ENCODE data around the gene RAPGEF3. TPM values are rescaled to one million over a fixed set of nuclear protein-coding genes. Genes with fewer than 3 reads are reported as not detected.

Gene RAPGEF3
- total and polyA plus RNA-seq, 4 donors: 1.3 to 4.3 (median 1.4) TPM

GRCh38 chr12:47794679-47795078, 36.0 kb upstream of the RAPGEF3 start:
- no peaks in the 10 kb centered on the region for H3K27me3 ChIP-seq (ENCODE audit: control insufficient read depth in 4 of 4, insufficient read depth in 4 of 4, low read length in 3 of 4)
- H3K9me3 ChIP-seq (ENCODE audit: control insufficient read depth in 4 of 4, low read length in 3 of 4): no peaks in the 10 kb centered on the region
- no peak for DNase-seq (ENCODE audit: low spot score)
- H3K36me3 ChIP-seq (ENCODE audit: control insufficient read depth in 4 of 4, insufficient read depth in 3 of 4, low read depth in 1 of 4, low read length in 3 of 4): peaks cover 0 to 18% (median under 1%) of the 10 kb centered on the region in 4 donors
- 96% methylated on average over 9 of the region's 9 CpGs for WGBS
- TF ChIP-seq ZBTB33 (IDR thresholded peaks at IDR 0.05) (no peak), CTCF (IDR thresholded peaks at IDR 0.05; ENCODE audit: low read depth, low read length, missing input control) (no peak), FOXA2 (IDR thresholded peaks at IDR 0.05) (no peak), FOXA1 (IDR thresholded peaks at IDR 0.05) (no peak), YY1 (IDR thresholded peaks at IDR 0.05) (no peak), HNF4A (conservative IDR thresholded peaks at IDR 0.05) (no peak), JUND (IDR thresholded peaks at IDR 0.05) (no peak)
- H3K9ac ChIP-seq (ENCODE audit: low read depth in 1 of 2, low read length in 2 of 2): no peak overlapping the region
- no peak overlapping the region for H3K27ac ChIP-seq (ENCODE audit: low read depth in 1 of 2, low read length in 2 of 2)
- no peak overlapping the region for H3K4me3 ChIP-seq (ENCODE audit: low read depth in 1 of 3, low read length in 3 of 3)
- H3K4me1 ChIP-seq (ENCODE audit: control insufficient read depth in 4 of 4, insufficient read depth in 4 of 4, low read length in 3 of 4): peaks cover 0 to 4% (median 0%) of the 10 kb centered on the region in 4 donors

GRCh38 chr12:47793015-47793681, 34.5 kb upstream of the RAPGEF3 start:
- WGBS: 95% methylated on average over 15 of the region's 15 CpGs
- H3K36me3 ChIP-seq (ENCODE audit: control insufficient read depth in 4 of 4, insufficient read depth in 3 of 4, low read depth in 1 of 4, low read length in 3 of 4): peaks cover 0 to 22% (median 3%) of the 10 kb centered on the region in 4 donors
- no peaks in the 10 kb centered on the region for H3K4me1 ChIP-seq (ENCODE audit: control insufficient read depth in 4 of 4, insufficient read depth in 4 of 4, low read length in 3 of 4)
- TF ChIP-seq CTCF (IDR thresholded peaks at IDR 0.05; ENCODE audit: low read depth, low read length, missing input control) (no peak), RXRA (IDR thresholded peaks at IDR 0.05) (no peak), HNF4A (conservative IDR thresholded peaks at IDR 0.05) (no peak), MAX (IDR thresholded peaks at IDR 0.05) (no peak), ATF3 (IDR thresholded peaks at IDR 0.05) (no peak), EGR1 (IDR thresholded peaks at IDR 0.05; ENCODE audit: low read depth in 2 of 2) (no peak), FOXA1 (IDR thresholded peaks at IDR 0.05) (no peak), RAD21 (IDR thresholded peaks at IDR 0.05) (no peak), FOXA2 (IDR thresholded peaks at IDR 0.05) (no peak), SP1 (IDR thresholded peaks at IDR 0.05) (no peak), ZBTB33 (IDR thresholded peaks at IDR 0.05) (no peak)
- no peak overlapping the region for H3K9ac ChIP-seq (ENCODE audit: low read depth in 1 of 2, low read length in 2 of 2)
- no peaks in the 10 kb centered on the region for H3K9me3 ChIP-seq (ENCODE audit: control insufficient read depth in 4 of 4, low read length in 3 of 4)
- no peak overlapping the region for H3K27ac ChIP-seq (ENCODE audit: low read depth in 1 of 2, low read length in 2 of 2)
- no peak overlapping the region for H3K4me3 ChIP-seq (ENCODE audit: low read depth in 1 of 3, low read length in 3 of 3)
- no peaks in the 10 kb centered on the region for H3K27me3 ChIP-seq (ENCODE audit: control insufficient read depth in 4 of 4, insufficient read depth in 4 of 4, low read length in 3 of 4)
- DNase-seq (ENCODE audit: low spot score): no peak
